Measurements from ENCODE around the gene CDH23.

GRCh38 chr10:71640607-71641006 lies 243.9 kb downstream of the CDH23 start:
- TF ChIP-seq CTCF (IDR thresholded peaks at IDR 0.05) (no peak), ZFX (IDR thresholded peaks at IDR 0.05; ENCODE audit: borderline replicate concordance) (no peak)

Measured in 22Rv1 (cell line).